ENCODE data around the gene SLC8A3. TPM values are rescaled to one million over a fixed set of nuclear protein-coding genes. Genes with fewer than 3 reads are reported as not detected.

The SLC8A3 gene
- total and polyA plus RNA-seq, 2 of the 13 experiments (the other 11 are each of a cell fraction or from before 2014, with no cell fraction given), result 0.01 to 0.02 TPM

- intact Hi-C loops (cut with micrococcal nuclease; ENCODE audit: unreplicated experiment) (no loop called here), in situ Hi-C loops (cut with HindIII; ENCODE audit: extremely low pct_ligation_motif_present, low pct_unique_long_range_greater_than_20kb) (no loop called here)
- H3K36me3 ChIP-seq (replicated peaks in 1 of 2; ENCODE audit: control insufficient read depth in 1 of 2, insufficient read depth in 2 of 2, low read length in 2 of 2), result no peaks in the 10 kb centered on the region
- ATAC-seq, result no peak
- H3K4me3 ChIP-seq (replicated peaks in 1 of 3; ENCODE audit: insufficient read depth in 1 of 3, low read depth in 2 of 3, low read length in 3 of 3), result no peak overlapping the region
- ChIA-PET POLR2A (no interaction called here), CTCF (ENCODE audit: low intra/inter-chr PET ratio, low total read pairs) (no interaction called here)
- no peaks in the 10 kb centered on the region for H3K9me3 ChIP-seq (ENCODE audit: low read length)
- FAIRE-seq, result no peak
- WGBS (ENCODE audit: low lambda C conversion rate), result 0% methylated on average over 2 of the region's 2 CpGs
- TF ChIP-seq MAFK (conservative IDR thresholded peaks at IDR 0.05 in 1 of 2, IDR thresholded peaks at IDR 0.05 in 1 of 2; ENCODE audit: low read length in 2 of 2), result peak; percentile 53 to 55; a peak in 3 of 4 replicates
- TF ChIP-seq SRSF1 (optimal IDR thresholded peaks at IDR 0.05; ENCODE audit: low read depth, low read length), result no peak
- TF ChIP-seq ZNF335 (CRISPR knock-in tag; IDR thresholded peaks at IDR 0.05), result no peak
- TF ChIP-seq HHEX (CRISPR knock-in tag; IDR thresholded peaks at IDR 0.05), result no peak
- peak; percentile 18; the same call in 1 of the 2 replicates for TF ChIP-seq MAFF (IDR thresholded peaks at IDR 0.05; ENCODE audit: low read depth, low read length)
- TF ChIP-seq ZNF691 (CRISPR knock-in tag; IDR thresholded peaks at IDR 0.05; ENCODE audit: borderline replicate concordance, low read depth), result no peak
- TF ChIP-seq HNF1B (CRISPR knock-in tag; IDR thresholded peaks at IDR 0.05), result no peak
- no peak for TF ChIP-seq ZNF317 (CRISPR knock-in tag; IDR thresholded peaks at IDR 0.05)
- no peak for TF ChIP-seq ZNF75D (CRISPR knock-in tag; IDR thresholded peaks at IDR 0.05; ENCODE audit: borderline replicate concordance)
- TF ChIP-seq TBP (CRISPR knock-in tag; IDR thresholded peaks at IDR 0.05), result no peak
- H3K4me2 ChIP-seq (ENCODE audit: low read depth, low read length), result no peak overlapping the region
- H3K79me2 ChIP-seq (ENCODE audit: insufficient read depth, low read length), result no peaks in the 10 kb centered on the region
- no peak overlapping the region for H3K9ac ChIP-seq (ENCODE audit: insufficient read depth, low read depth, low read length)
- BruUV-seq (replicated peaks), result no TSS peak
- no peak overlapping the region for H3K27ac ChIP-seq (ENCODE audit: extremely low read length, insufficient read depth, low read length)
- H2AFZ ChIP-seq (ENCODE audit: low read length), result no peak overlapping the region
- DNase-seq (ENCODE audit: low spot score), result no peak
- H3K4me1 ChIP-seq (ENCODE audit: insufficient read depth, low read length), result no peaks in the 10 kb centered on the region
- no peaks in the 10 kb centered on the region for H4K20me1 ChIP-seq (ENCODE audit: insufficient read depth, low read length)
- H3K27me3 ChIP-seq (ENCODE audit: control insufficient read depth in 1 of 2, insufficient read depth in 2 of 2, low read length in 2 of 2), result peaks cover 0 to 2% of the 10 kb centered on the region in 2 experiments; a peak in 2 of 5 replicates
Observed at GRCh38 chr14:70133461-70133860, 55.3 kb downstream of the SLC8A3 start.
